ENCODE measurements around the gene DELE1. TPM values are rescaled to one million over a fixed set of nuclear protein-coding genes. Genes with fewer than 3 reads are reported as not detected.
"Not testable (repeated sequence)": the region's sequence is repeated elsewhere in the genome, so short reads cannot be mapped to it uniquely, and the experiment has no call there.

Gene DELE1
- total RNA-seq, 1 experiment from 2014 or later, result 124 TPM

GRCh38 chr5:141914797-141915196 lies 8.9 kb upstream of the DELE1 start:
- H3K9me3 ChIP-seq (ENCODE audit: low read length), result no peaks in the 10 kb centered on the region
- no peaks in the 10 kb centered on the region for H3K79me2 ChIP-seq (ENCODE audit: low read length)
- no peaks in the 10 kb centered on the region for H3K9me2 ChIP-seq (replicated peaks; ENCODE audit: insufficient read depth, low read length)
- no peak overlapping the region for H3K9ac ChIP-seq (ENCODE audit: low read length)
- H3K4me3 ChIP-seq (ENCODE audit: low read length), result no peak overlapping the region
- H3K4me1 ChIP-seq (ENCODE audit: low read length), result peaks cover 28% of the 10 kb centered on the region
- no peaks in the 10 kb centered on the region for H3K27me3 ChIP-seq (ENCODE audit: low read length)
- no peak overlapping the region for H3K27ac ChIP-seq (ENCODE audit: low read length)
- H3K36me3 ChIP-seq (ENCODE audit: insufficient read depth, low read length), result no peaks in the 10 kb centered on the region
- DNase-seq, result no peak
- H3K4me2 ChIP-seq (ENCODE audit: low read depth, low read length, poor library complexity, severe bottlenecking), result no peak overlapping the region
- no peaks in the 10 kb centered on the region for H4K20me1 ChIP-seq (ENCODE audit: insufficient read depth, low read depth, low read length)
- H2AFZ ChIP-seq (ENCODE audit: low read length), result no peak overlapping the region

GRCh38 chr5:141915881-141916336 lies 7.8 kb upstream of the DELE1 start:
- H3K79me2 ChIP-seq (ENCODE audit: low read length), result no peaks in the 10 kb centered on the region
- H3K36me3 ChIP-seq (ENCODE audit: insufficient read depth, low read length), result no peaks in the 10 kb centered on the region
- DNase-seq, result peak; percentile 56
- peak overlapping the region; percentile 62 for H3K4me2 ChIP-seq (ENCODE audit: low read depth, low read length, poor library complexity, severe bottlenecking)
- peaks cover 28% of the 10 kb centered on the region for H3K4me1 ChIP-seq (ENCODE audit: low read length)
- peak overlapping the region; percentile 23; the same call in 1 of the 2 replicates for H3K9ac ChIP-seq (ENCODE audit: low read length)
- H3K9me2 ChIP-seq (replicated peaks; ENCODE audit: insufficient read depth, low read length), result no peaks in the 10 kb centered on the region
- peak overlapping the region; percentile 77 for H2AFZ ChIP-seq (ENCODE audit: low read length)
- no peaks in the 10 kb centered on the region for H4K20me1 ChIP-seq (ENCODE audit: insufficient read depth, low read depth, low read length)
- no peaks in the 10 kb centered on the region for H3K27me3 ChIP-seq (ENCODE audit: low read length)
- no peak overlapping the region for H3K27ac ChIP-seq (ENCODE audit: low read length)
- no peaks in the 10 kb centered on the region for H3K9me3 ChIP-seq (ENCODE audit: low read length)
- no peak overlapping the region for H3K4me3 ChIP-seq (ENCODE audit: low read length)

- no peak overlapping the region for H3K4me3 ChIP-seq (ENCODE audit: low read length)
- peak overlapping the region; percentile 23; the same call in 1 of the 2 replicates for H3K9ac ChIP-seq (ENCODE audit: low read length)
- H3K9me2 ChIP-seq (replicated peaks; ENCODE audit: insufficient read depth, low read length), result no peaks in the 10 kb centered on the region
- H4K20me1 ChIP-seq (ENCODE audit: insufficient read depth, low read depth, low read length), result no peaks in the 10 kb centered on the region
- H3K4me2 ChIP-seq (ENCODE audit: low read depth, low read length, poor library complexity, severe bottlenecking), result peak overlapping the region; percentile 62
- H3K4me1 ChIP-seq (ENCODE audit: low read length), result peaks cover 28% of the 10 kb centered on the region
- 0 out of 2 replicates have a peak overlapping the region, but pooled peaks have one; percentile 37 for H3K27ac ChIP-seq (ENCODE audit: low read length)
- no peaks in the 10 kb centered on the region for H3K27me3 ChIP-seq (ENCODE audit: low read length)
- H3K79me2 ChIP-seq (ENCODE audit: low read length), result no peaks in the 10 kb centered on the region
- no peaks in the 10 kb centered on the region for H3K9me3 ChIP-seq (ENCODE audit: low read length)
- peak overlapping the region; percentile 77 for H2AFZ ChIP-seq (ENCODE audit: low read length)
- no peaks in the 10 kb centered on the region for H3K36me3 ChIP-seq (ENCODE audit: insufficient read depth, low read length)
- peak; percentile 71 for DNase-seq
These were observed 7.1 kb upstream of the DELE1 start for GRCh38 chr5:141916522-141916921.

- Histone ChIP-seq H3K9me3 (ENCODE audit: low read length) (no peaks in the 10 kb centered on the region), H3K4me2 (ENCODE audit: low read depth, low read length, poor library complexity, severe bottlenecking) (no peak overlapping the region), H4K20me1 (ENCODE audit: insufficient read depth, low read depth, low read length) (no peaks in the 10 kb centered on the region), H3K27ac (ENCODE audit: low read length) (no peak overlapping the region), H2AFZ (ENCODE audit: low read length) (no peak overlapping the region), H3K36me3 (ENCODE audit: insufficient read depth, low read length) (no peaks in the 10 kb centered on the region), H3K27me3 (ENCODE audit: low read length) (no peaks in the 10 kb centered on the region), H3K9ac (ENCODE audit: low read length) (no peak overlapping the region), H3K79me2 (ENCODE audit: low read length) (peaks cover 3% of the 10 kb centered on the region; the same call in 1 of the 2 replicates), H3K4me3 (ENCODE audit: low read length) (no peak overlapping the region), H3K9me2 (replicated peaks; ENCODE audit: insufficient read depth, low read length) (no peaks in the 10 kb centered on the region), H3K4me1 (ENCODE audit: low read length) (peaks cover 33% of the 10 kb centered on the region)
- DNase-seq, result no peak
These were observed 5.9 kb upstream of the DELE1 start for GRCh38 chr5:141917760-141918159.

- Histone ChIP-seq H3K4me1 (ENCODE audit: low read length) (peaks cover 28% of the 10 kb centered on the region), H3K4me2 (ENCODE audit: low read depth, low read length, poor library complexity, severe bottlenecking) (no peak overlapping the region), H3K27me3 (ENCODE audit: low read length) (no peaks in the 10 kb centered on the region), H4K20me1 (ENCODE audit: insufficient read depth, low read depth, low read length) (0 out of 2 replicates have a peak, but pooled peaks cover 3% of the 10 kb centered on the region), H3K4me3 (ENCODE audit: low read length) (no peak overlapping the region), H3K27ac (ENCODE audit: low read length) (no peak overlapping the region), H3K9me2 (replicated peaks; ENCODE audit: insufficient read depth, low read length) (no peaks in the 10 kb centered on the region), H2AFZ (ENCODE audit: low read length) (no peak overlapping the region; the same call in 1 of the 2 replicates), H3K9me3 (ENCODE audit: low read length) (no peaks in the 10 kb centered on the region), H3K9ac (ENCODE audit: low read length) (no peak overlapping the region), H3K36me3 (ENCODE audit: insufficient read depth, low read length) (no peaks in the 10 kb centered on the region), H3K79me2 (ENCODE audit: low read length) (peaks cover 14% of the 10 kb centered on the region)
- no peak for DNase-seq
These were observed 4.2 kb upstream of the DELE1 start for GRCh38 chr5:141919218-141920119.

GRCh38 chr5:141920771-141921170 lies 2.9 kb upstream of the DELE1 start:
- Histone ChIP-seq H3K9ac (ENCODE audit: low read length) (no peak overlapping the region), H3K4me1 (ENCODE audit: low read length) (peaks cover 28% of the 10 kb centered on the region), H3K9me2 (replicated peaks; ENCODE audit: insufficient read depth, low read length) (no peaks in the 10 kb centered on the region), H4K20me1 (ENCODE audit: insufficient read depth, low read depth, low read length) (0 out of 2 replicates have a peak, but pooled peaks cover 3% of the 10 kb centered on the region), H2AFZ (ENCODE audit: low read length) (no peak overlapping the region), H3K27me3 (ENCODE audit: low read length) (no peaks in the 10 kb centered on the region), H3K4me2 (ENCODE audit: low read depth, low read length, poor library complexity, severe bottlenecking) (no peak overlapping the region), H3K36me3 (ENCODE audit: insufficient read depth, low read length) (peaks cover 3% of the 10 kb centered on the region; the same call in 1 of the 2 replicates), H3K9me3 (ENCODE audit: low read length) (no peaks in the 10 kb centered on the region), H3K4me3 (ENCODE audit: low read length) (no peak overlapping the region), H3K79me2 (ENCODE audit: low read length) (peaks cover 22% of the 10 kb centered on the region), H3K27ac (ENCODE audit: low read length) (no peak overlapping the region)
- no peak for DNase-seq

GRCh38 chr5:141922827-141923447 lies 734 bp upstream of the DELE1 start:
- not testable (repeated sequence) for DNase-seq; H3K27me3 ChIP-seq (ENCODE audit: low read length); H3K9me2 ChIP-seq (replicated peaks; ENCODE audit: insufficient read depth, low read length); H4K20me1 ChIP-seq (ENCODE audit: insufficient read depth, low read depth, low read length); H3K9me3 ChIP-seq (ENCODE audit: low read length)
- Histone ChIP-seq H3K36me3 (ENCODE audit: insufficient read depth, low read length) (peaks cover 20% of the 10 kb centered on the region; the same call in 1 of the 2 replicates), H3K4me3 (ENCODE audit: low read length) (peak overlapping the region; percentile 97), H3K27ac (ENCODE audit: low read length) (peak overlapping the region; percentile 88), H3K9ac (ENCODE audit: low read length) (peak overlapping the region; percentile 99), H2AFZ (ENCODE audit: low read length) (peak overlapping the region; percentile 23; the same call in 1 of the 2 replicates), H3K4me1 (ENCODE audit: low read length) (peaks cover 12% of the 10 kb centered on the region), H3K4me2 (ENCODE audit: low read depth, low read length, poor library complexity, severe bottlenecking) (peak overlapping the region; percentile 96), H3K79me2 (ENCODE audit: low read length) (peaks cover 22% of the 10 kb centered on the region)

- Histone ChIP-seq H3K4me3 (ENCODE audit: low read length) (no peak overlapping the region), H4K20me1 (ENCODE audit: insufficient read depth, low read depth, low read length) (0 out of 2 replicates have a peak, but pooled peaks cover 3% of the 10 kb centered on the region), H3K9ac (ENCODE audit: low read length) (no peak overlapping the region), H3K36me3 (ENCODE audit: insufficient read depth, low read length) (peaks cover 35% of the 10 kb centered on the region), H3K79me2 (ENCODE audit: low read length) (peaks cover 22% of the 10 kb centered on the region), H3K9me2 (replicated peaks; ENCODE audit: insufficient read depth, low read length) (no peaks in the 10 kb centered on the region), H2AFZ (ENCODE audit: low read length) (no peak overlapping the region), H3K4me1 (ENCODE audit: low read length) (peaks cover 12% of the 10 kb centered on the region), H3K27me3 (ENCODE audit: low read length) (no peaks in the 10 kb centered on the region), H3K4me2 (ENCODE audit: low read depth, low read length, poor library complexity, severe bottlenecking) (no peak overlapping the region), H3K9me3 (ENCODE audit: low read length) (no peaks in the 10 kb centered on the region), H3K27ac (ENCODE audit: low read length) (no peak overlapping the region)
- no peak for DNase-seq
These were observed 2.8 kb downstream of the DELE1 start for GRCh38 chr5:141926434-141926833.

Measured in Karpas-422 (cell line).